A549 (cell line): ENCODE measurements around the gene FYB1. TPM values are rescaled to one million over a fixed set of nuclear protein-coding genes. Genes with fewer than 3 reads are reported as not detected.

Experiments used
- ATAC-seq, 2 experiments: fragments of 200-7000 bp in 1 of 2; fragments of >200 bp in 1 of 2; cut with Nextera tagmentation in 1 of 2; cut with Tn5 transposase in 1 of 2; 3 replicates each; pipeline versions ENCODE4 v1.8.0 to v1.9.1; 2018 to 2020; ENCODE audit warnings: mild to moderate bottlenecking in 1 of 2, moderate library complexity in 1 of 2
- CTCF ChIA-PET: fragments of 300-600 bp; sonication (Branson Sonifier 250); formaldehyde crosslinking; extraction: SDS; loops from one replicate; lab custom pipeline; 2021; ENCODE audit warnings: antibody characterized with exemption, inconsistent platforms; lab: Yijun Ruan, JAX
- POLR2A ChIA-PET: fragments of 350-600 bp; formaldehyde crosslinking; extraction: SDS; loops from one replicate; lab custom pipeline; 2021; ENCODE audit warnings: antibody characterized with exemption, inconsistent platforms; lab: Yijun Ruan, JAX
- DNase-seq, 2 experiments: peaks; one replicate each; pipeline versions ENCODE4 v3.0.0 to v3.0.0-alpha.2; 2011 to 2016; ENCODE audit warnings: low read depth in 1 of 2, low spot score in 1 of 2
- FAIRE-seq: peaks from 2 replicates; lab custom pipeline; 2011; peaks lifted over from hg19 to GRCh38; lab: Jason Lieb, UNC
- H3K27ac ChIP-seq, 2 experiments: fragments of >200 bp; sonication (Bioruptor Twin); formaldehyde crosslinking; 3 replicates each; pipeline ENCODE4 v1.5.1; 2016 to 2017
- H3K4me1 ChIP-seq: fragments of >200 bp; sonication (Bioruptor Twin); formaldehyde crosslinking; 3 replicates; pipeline ENCODE4 v1.6.1; 2016
- H3K4me2 ChIP-seq: fragments of >200 bp; sonication (Bioruptor Twin); formaldehyde crosslinking; 3 replicates; pipeline ENCODE4 v1.6.1; 2016
- H3K4me3 ChIP-seq: fragments of >200 bp; sonication (Bioruptor Twin); formaldehyde crosslinking; 3 replicates; pipeline ENCODE4 v1.5.1; 2016
- H3K9me3 ChIP-seq: fragments of >200 bp; sonication (Bioruptor Twin); formaldehyde crosslinking; 3 replicates; pipeline ENCODE4 v1.6.1; 2016
- BHLHE40 ChIP-seq: IDR thresholded peaks from 2 replicates; pipeline ENCODE4 v1.6.1; 2012; ENCODE audit warnings: low read depth, low read length, inconsistent platforms
- CEBPB ChIP-seq, 2 experiments: fragments of >200 bp in 1 of 2; sonication (Bioruptor Twin) in 1 of 2; formaldehyde crosslinking in 1 of 2; IDR thresholded peaks; 2 replicates each; pipeline ENCODE4 v1.6.1; 2012 to 2016
- CHD4 ChIP-seq: fragments of 200-600 bp; sonication (generic); IDR thresholded peaks from 2 replicates; pipeline ENCODE4 v1.6.1; 2016; ENCODE audit warnings: antibody characterized with exemption, mild to moderate bottlenecking, borderline replicate concordance
- EHMT2 ChIP-seq: fragments of 200-600 bp; sonication (generic); IDR thresholded peaks from 2 replicates; pipeline ENCODE4 v1.6.1; 2016; ENCODE audit warnings: antibody characterized with exemption, low read depth, mild to moderate bottlenecking, moderate library complexity
- EP300 ChIP-seq, 2 experiments: fragments of >200 bp; sonication (Bioruptor Twin); formaldehyde crosslinking; IDR thresholded peaks; 2 replicates in 1 of 2; 3 replicates in 1 of 2; pipeline ENCODE4 v1.6.1; 2016 to 2017
- ESRRA ChIP-seq: fragments of 150-350 bp; IDR thresholded peaks from 2 replicates; pipeline ENCODE4 v1.6.1; 2014; ENCODE audit warnings: mild to moderate bottlenecking, low read length, borderline replicate concordance
- FOSB ChIP-seq: fragments of 250-450 bp; sonication (Bioruptor Pico); IDR thresholded peaks from 2 replicates; pipeline ENCODE4 v1.5.0; 2020; ENCODE audit warnings: mild to moderate bottlenecking, moderate library complexity
- GATA3 ChIP-seq: IDR thresholded peaks from 2 replicates; pipeline ENCODE4 v1.6.1; 2012; ENCODE audit warnings: borderline replicate concordance
- HDAC2 ChIP-seq: fragments of 200-600 bp; sonication (generic); IDR thresholded peaks from 2 replicates; pipeline ENCODE4 v1.6.1; 2016
- HEYL ChIP-seq: fragments of 250-450 bp; sonication (Bioruptor Pico); IDR thresholded peaks from 2 replicates; pipeline ENCODE4 v1.8.0; 2021; ENCODE audit warnings: mild to moderate bottlenecking, moderate library complexity
- HOXB5 ChIP-seq: fragments of 250-450 bp; sonication (Bioruptor Pico); IDR thresholded peaks from 2 replicates; pipeline ENCODE4 v1.5.0; 2020; ENCODE audit warnings: mild to moderate bottlenecking, moderate library complexity
- KDM5A ChIP-seq: fragments of 200-600 bp; sonication (generic); IDR thresholded peaks from 2 replicates; pipeline ENCODE4 v1.6.1; 2016; ENCODE audit warnings: antibody characterized with exemption, mild to moderate bottlenecking
- MAFK ChIP-seq: fragments of 450-650 bp; IDR thresholded peaks from 2 replicates; pipeline ENCODE4 v1.6.1; 2014; ENCODE audit not compliant: partially characterized antibody
- PHF8 ChIP-seq: fragments of 200-600 bp; sonication (generic); IDR thresholded peaks from 2 replicates; pipeline ENCODE4 v1.6.1; 2016; ENCODE audit warnings: low read depth, mild to moderate bottlenecking, antibody characterized with exemption, moderate library complexity, borderline replicate concordance
- POLR2A ChIP-seq: IDR thresholded peaks from 2 replicates; pipeline ENCODE4 v1.6.1; 2012; ENCODE audit warnings: mild to moderate bottlenecking, low read length
- POLR2AphosphoS2 ChIP-seq: conservative IDR thresholded peaks from 2 replicates; pipeline ENCODE4 v1.6.1; 2012; ENCODE audit warnings: low read length, improper control_type of control experiment, inconsistent platforms
- RAD21 ChIP-seq, 2 experiments: fragments of >200 bp in 1 of 2; sonication (Bioruptor Twin) in 1 of 2; formaldehyde crosslinking in 1 of 2; IDR thresholded peaks in 1 of 2; conservative IDR thresholded peaks in 1 of 2; 2 replicates in 1 of 2; 3 replicates in 1 of 2; pipeline ENCODE4 v1.6.1; 2012 to 2018; ENCODE audit warnings: inconsistent platforms in 1 of 2
- RARB ChIP-seq: fragments of 250-450 bp; sonication (Bioruptor Pico); IDR thresholded peaks from 2 replicates; pipeline ENCODE4 v1.8.0; 2021; ENCODE audit warnings: mild to moderate bottlenecking, moderate library complexity
- RFX5 ChIP-seq: fragments of 450-650 bp; IDR thresholded peaks from 2 replicates; pipeline ENCODE4 v1.7.1; 2014; ENCODE audit warnings: antibody characterized with exemption, mild to moderate bottlenecking, moderate library complexity
- TFCP2L1 ChIP-seq: fragments of 250-450 bp; sonication (Bioruptor Pico); IDR thresholded peaks from 2 replicates; pipeline ENCODE4 v1.5.0; 2021; ENCODE audit warnings: mild to moderate bottlenecking
- TP53 ChIP-seq: fragments of 250-450 bp; sonication (Bioruptor Pico); IDR thresholded peaks from 2 replicates; pipeline ENCODE4 v1.5.0; 2021; ENCODE audit warnings: mild to moderate bottlenecking, moderate library complexity
- ZSCAN20 ChIP-seq: fragments of 250-450 bp; sonication (Bioruptor Pico); IDR thresholded peaks from 2 replicates; pipeline ENCODE4 v1.8.0; 2022; ENCODE audit warnings: mild to moderate bottlenecking, moderate library complexity
- WGBS: methylation state at CpG from one replicate; pipeline ENCODE4 v1.1.6; 2017; ENCODE audit errors: missing lambda C conversion rate; 5-methylcytosine and 5-hydroxymethylcytosine counted together
- polyA plus RNA-seq, 4 experiments: library from polyadenylated mRNA; depleted of rRNA in 3 of 4; stranded (reverse); fragments of >200 nt; fragmentation: RNase III in 1 of 4; extraction: RNeasy Plus Mini Kit Qiagen cat#74134 plus additional on column Dnase treatment in 1 of 4; gene quantifications; 2 replicates in 3 of 4; 3 replicates in 1 of 4; pipeline ENCODE4 v1.2.3, GENCODE V29; 2011 to 2017
- TF ChIP-seq, protein P1 (sequence below): fragments of 250-450 bp; sonication (Bioruptor Pico); IDR thresholded peaks from 2 replicates; pipeline ENCODE4 v1.5.0; 2021; ENCODE audit warnings: mild to moderate bottlenecking, moderate library complexity, borderline replicate concordance
- TF ChIP-seq, protein P2 (sequence below): fragments of >200 bp; sonication (Bioruptor Twin); formaldehyde crosslinking; IDR thresholded peaks from 3 replicates; pipeline ENCODE4 v1.6.1; 2016
- TF ChIP-seq, protein P3 (sequence below): fragments of >200 bp; sonication (Bioruptor Twin); formaldehyde crosslinking; IDR thresholded peaks from 3 replicates; pipeline ENCODE4 v1.5.1; 2016
- TF ChIP-seq, protein P4 (sequence below): IDR thresholded peaks from 2 replicates; pipeline ENCODE4 v1.6.1; 2012
- TF ChIP-seq, protein P5 (sequence below): fragments of >200 bp; sonication (Bioruptor Twin); formaldehyde crosslinking; IDR thresholded peaks from 2 replicates; pipeline ENCODE4 v1.6.1; 2016
- TF ChIP-seq, protein P6 (sequence below): fragments of 250-450 bp; sonication (Bioruptor Pico); IDR thresholded peaks from 2 replicates; pipeline ENCODE4 v1.5.0; 2020; ENCODE audit warnings: low read depth, mild to moderate bottlenecking, moderate library complexity
- TF ChIP-seq, protein P7 (sequence below): IDR thresholded peaks from 2 replicates; pipeline ENCODE4 v1.6.1; 2012
- TF ChIP-seq, protein P8 (sequence below): IDR thresholded peaks from 2 replicates; pipeline ENCODE4 v1.6.1; 2012; ENCODE audit warnings: low read depth, borderline replicate concordance

Gene FYB1
- polyA plus RNA-seq, 2 of the 4 experiments (the other 2 are of a cell fraction): 7.4 to 34.6 TPM

DNA sequence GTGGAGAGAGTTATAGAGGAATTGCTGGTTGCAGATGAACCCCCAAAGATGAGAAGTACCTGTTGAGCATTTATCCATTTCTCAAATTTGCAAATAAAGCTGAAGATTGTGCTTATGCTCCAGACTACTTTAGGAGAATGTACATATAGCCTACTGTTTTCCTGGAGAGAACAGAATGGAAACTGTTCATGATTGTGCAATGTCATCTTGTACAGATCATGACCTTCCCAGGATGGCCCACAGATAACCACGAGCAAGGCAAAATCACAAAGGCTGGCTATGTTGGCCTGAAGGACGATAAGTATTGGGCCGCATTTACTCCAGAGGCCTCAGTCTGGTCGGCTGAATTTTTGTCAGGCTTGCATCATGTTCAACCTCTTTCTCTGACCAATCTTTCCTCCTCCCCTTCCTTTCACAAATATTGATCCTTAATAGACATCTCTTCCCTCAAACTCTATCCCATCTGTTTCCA lies 116.6 kb downstream of the FYB1 start (continued):
- TF ChIP-seq EHMT2 (0 out of 2 replicates have a peak, but pooled peaks have one; percentile 19), TFCP2L1 (CRISPR knock-in tag) (no peak), POLR2A (no peak), HOXB5 (CRISPR knock-in tag) (no peak), RARB (CRISPR knock-in tag) (peak; percentile 70), KDM5A (no peak), GATA3 (no peak), ESRRA (no peak), HDAC2 (no peak), HEYL (CRISPR knock-in tag) (peak; percentile 88), PHF8 (no peak), CEBPB (IDR thresholded peaks at IDR 0.05) (peak; percentile 93 to 98), CHD4 (no peak), TP53 (CRISPR knock-in tag) (no peak)
- TF ChIP-seq, protein P1, sequence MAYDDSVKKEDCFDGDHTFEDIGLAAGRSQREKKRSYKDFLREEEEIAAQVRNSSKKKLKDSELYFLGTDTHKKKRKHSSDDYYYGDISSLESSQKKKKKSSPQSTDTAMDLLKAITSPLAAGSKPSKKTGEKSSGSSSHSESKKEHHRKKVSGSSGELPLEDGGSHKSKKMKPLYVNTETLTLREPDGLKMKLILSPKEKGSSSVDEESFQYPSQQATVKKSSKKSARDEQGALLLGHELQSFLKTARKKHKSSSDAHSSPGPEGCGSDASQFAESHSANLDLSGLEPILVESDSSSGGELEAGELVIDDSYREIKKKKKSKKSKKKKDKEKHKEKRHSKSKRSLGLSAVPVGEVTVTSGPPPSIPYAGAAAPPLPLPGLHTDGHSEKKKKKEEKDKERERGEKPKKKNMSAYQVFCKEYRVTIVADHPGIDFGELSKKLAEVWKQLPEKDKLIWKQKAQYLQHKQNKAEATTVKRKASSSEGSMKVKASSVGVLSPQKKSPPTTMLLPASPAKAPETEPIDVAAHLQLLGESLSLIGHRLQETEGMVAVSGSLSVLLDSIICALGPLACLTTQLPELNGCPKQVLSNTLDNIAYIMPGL: no peak
- TF ChIP-seq, protein P2, sequence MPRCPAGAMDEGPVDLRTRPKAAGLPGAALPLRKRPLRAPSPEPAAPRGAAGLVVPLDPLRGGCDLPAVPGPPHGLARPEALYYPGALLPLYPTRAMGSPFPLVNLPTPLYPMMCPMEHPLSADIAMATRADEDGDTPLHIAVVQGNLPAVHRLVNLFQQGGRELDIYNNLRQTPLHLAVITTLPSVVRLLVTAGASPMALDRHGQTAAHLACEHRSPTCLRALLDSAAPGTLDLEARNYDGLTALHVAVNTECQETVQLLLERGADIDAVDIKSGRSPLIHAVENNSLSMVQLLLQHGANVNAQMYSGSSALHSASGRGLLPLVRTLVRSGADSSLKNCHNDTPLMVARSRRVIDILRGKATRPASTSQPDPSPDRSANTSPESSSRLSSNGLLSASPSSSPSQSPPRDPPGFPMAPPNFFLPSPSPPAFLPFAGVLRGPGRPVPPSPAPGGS: no peak
- TF ChIP-seq, protein P3, sequence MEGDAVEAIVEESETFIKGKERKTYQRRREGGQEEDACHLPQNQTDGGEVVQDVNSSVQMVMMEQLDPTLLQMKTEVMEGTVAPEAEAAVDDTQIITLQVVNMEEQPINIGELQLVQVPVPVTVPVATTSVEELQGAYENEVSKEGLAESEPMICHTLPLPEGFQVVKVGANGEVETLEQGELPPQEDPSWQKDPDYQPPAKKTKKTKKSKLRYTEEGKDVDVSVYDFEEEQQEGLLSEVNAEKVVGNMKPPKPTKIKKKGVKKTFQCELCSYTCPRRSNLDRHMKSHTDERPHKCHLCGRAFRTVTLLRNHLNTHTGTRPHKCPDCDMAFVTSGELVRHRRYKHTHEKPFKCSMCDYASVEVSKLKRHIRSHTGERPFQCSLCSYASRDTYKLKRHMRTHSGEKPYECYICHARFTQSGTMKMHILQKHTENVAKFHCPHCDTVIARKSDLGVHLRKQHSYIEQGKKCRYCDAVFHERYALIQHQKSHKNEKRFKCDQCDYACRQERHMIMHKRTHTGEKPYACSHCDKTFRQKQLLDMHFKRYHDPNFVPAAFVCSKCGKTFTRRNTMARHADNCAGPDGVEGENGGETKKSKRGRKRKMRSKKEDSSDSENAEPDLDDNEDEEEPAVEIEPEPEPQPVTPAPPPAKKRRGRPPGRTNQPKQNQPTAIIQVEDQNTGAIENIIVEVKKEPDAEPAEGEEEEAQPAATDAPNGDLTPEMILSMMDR: no peak
- TF ChIP-seq, protein P4, sequence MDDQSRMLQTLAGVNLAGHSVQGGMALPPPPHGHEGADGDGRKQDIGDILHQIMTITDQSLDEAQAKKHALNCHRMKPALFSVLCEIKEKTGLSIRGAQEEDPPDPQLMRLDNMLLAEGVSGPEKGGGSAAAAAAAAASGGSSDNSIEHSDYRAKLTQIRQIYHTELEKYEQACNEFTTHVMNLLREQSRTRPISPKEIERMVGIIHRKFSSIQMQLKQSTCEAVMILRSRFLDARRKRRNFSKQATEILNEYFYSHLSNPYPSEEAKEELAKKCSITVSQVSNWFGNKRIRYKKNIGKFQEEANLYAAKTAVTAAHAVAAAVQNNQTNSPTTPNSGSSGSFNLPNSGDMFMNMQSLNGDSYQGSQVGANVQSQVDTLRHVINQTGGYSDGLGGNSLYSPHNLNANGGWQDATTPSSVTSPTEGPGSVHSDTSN: no peak
- TF ChIP-seq, protein P5, sequence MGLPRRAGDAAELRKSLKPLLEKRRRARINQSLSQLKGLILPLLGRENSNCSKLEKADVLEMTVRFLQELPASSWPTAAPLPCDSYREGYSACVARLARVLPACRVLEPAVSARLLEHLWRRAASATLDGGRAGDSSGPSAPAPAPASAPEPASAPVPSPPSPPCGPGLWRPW: no peak
- TF ChIP-seq, protein P6, sequence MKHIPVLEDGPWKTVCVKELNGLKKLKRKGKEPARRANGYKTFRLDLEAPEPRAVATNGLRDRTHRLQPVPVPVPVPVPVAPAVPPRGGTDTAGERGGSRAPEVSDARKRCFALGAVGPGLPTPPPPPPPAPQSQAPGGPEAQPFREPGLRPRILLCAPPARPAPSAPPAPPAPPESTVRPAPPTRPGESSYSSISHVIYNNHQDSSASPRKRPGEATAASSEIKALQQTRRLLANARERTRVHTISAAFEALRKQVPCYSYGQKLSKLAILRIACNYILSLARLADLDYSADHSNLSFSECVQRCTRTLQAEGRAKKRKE: peak; percentile 98

DNA sequence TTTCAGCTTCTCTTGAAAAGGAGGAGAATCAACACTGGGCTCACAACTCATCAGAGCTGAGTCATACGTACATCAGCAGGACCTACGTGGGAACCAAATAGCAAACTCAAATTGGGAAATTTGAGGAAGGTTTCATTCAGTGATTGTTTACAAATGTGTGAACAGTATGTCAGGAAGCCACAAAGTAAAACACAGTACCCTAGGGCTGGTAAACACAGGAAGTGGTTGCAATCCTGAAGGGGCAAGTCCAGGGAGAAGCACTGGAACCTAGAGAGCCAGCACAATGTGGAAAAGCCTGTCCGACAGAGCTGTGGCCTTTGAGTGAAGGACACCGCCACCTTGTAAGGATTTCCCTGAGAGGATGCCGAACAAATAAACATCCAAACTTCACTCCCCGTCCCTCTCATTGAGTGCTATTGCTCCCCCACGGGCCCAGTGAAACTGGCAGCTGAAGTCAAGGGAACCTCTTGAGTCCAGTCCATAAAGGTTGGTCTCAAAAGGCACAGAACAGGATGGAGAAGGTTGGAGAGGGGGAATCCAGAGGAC lies 118.4 kb downstream of the FYB1 start:
- H3K4me2 ChIP-seq: peak overlapping the region; percentile 78
- FAIRE-seq (peak; percentile 92), DNase-seq (peak; percentile 93 to 99), ATAC-seq (peak; percentile 82 to 95)
- peak overlapping the region; percentile 90 to 95 for H3K27ac ChIP-seq
- ChIA-PET POLR2A (interaction anchor here (0.5 to 2.3 kb wide), 5 partner anchors 14 to 95 kb away, joined by 3 to 13 read pairs (median 5); no protein-coding TSS in a partner anchor), CTCF (interaction anchor here (1.1 to 10.4 kb wide), 6 partner anchors 20 to 117 kb away, joined by 3 to 110 read pairs (median 7); no protein-coding TSS in a partner anchor)
- peaks cover 57% of the 10 kb centered on the region for H3K4me1 ChIP-seq
- 2% methylated on average over 7 of the region's 7 CpGs for WGBS
- no peak overlapping the region for H3K4me3 ChIP-seq
- H3K9me3 ChIP-seq: no peaks in the 10 kb centered on the region
- TF ChIP-seq GATA3 (peak; percentile 98), POLR2AphosphoS2 (no peak), RFX5 (no peak), EP300 (IDR thresholded peaks at IDR 0.05) (peak; percentile 98), ZSCAN20 (CRISPR knock-in tag) (peak; percentile 76; the same call in 1 of the 2 replicates), BHLHE40 (no peak), FOSB (peak; percentile 81; the same call in 1 of the 2 replicates), MAFK (peak; percentile 94), RAD21 (conservative IDR thresholded peaks at IDR 0.05 in 1 of 2, IDR thresholded peaks at IDR 0.05 in 1 of 2) (peak; percentile 41 to 63)
- TF ChIP-seq, protein P7, sequence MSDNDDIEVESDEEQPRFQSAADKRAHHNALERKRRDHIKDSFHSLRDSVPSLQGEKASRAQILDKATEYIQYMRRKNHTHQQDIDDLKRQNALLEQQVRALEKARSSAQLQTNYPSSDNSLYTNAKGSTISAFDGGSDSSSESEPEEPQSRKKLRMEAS: peak; percentile 90
- TF ChIP-seq, protein P4: peak; percentile 77
- TF ChIP-seq, protein P8, sequence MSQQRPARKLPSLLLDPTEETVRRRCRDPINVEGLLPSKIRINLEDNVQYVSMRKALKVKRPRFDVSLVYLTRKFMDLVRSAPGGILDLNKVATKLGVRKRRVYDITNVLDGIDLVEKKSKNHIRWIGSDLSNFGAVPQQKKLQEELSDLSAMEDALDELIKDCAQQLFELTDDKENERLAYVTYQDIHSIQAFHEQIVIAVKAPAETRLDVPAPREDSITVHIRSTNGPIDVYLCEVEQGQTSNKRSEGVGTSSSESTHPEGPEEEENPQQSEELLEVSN: 0 out of 2 replicates have a peak, but pooled peaks have one; percentile 16
